Ovary (tissue), 9 donors: Measurements from ENCODE around the gene VPS41. TPM values are rescaled to one million over a fixed set of nuclear protein-coding genes. Genes with fewer than 3 reads are reported as not detected.

Experiments
- DNase-seq, 5 donors: peaks; one replicate each; pipeline ENCODE4 v3.0.0-alpha.2; 2019 to 2020
- H3K27ac ChIP-seq, 2 donors: fragments of 200-600 bp; one replicate each; pipeline versions ENCODE4 v1.5.1 to v1.8.0; 2019 to 2022
- H3K27me3 ChIP-seq: fragments of 200-600 bp; one replicate; pipeline ENCODE4 v1.8.0; 2022
- H3K36me3 ChIP-seq: fragments of 200-600 bp; sonication (generic); one replicate; pipeline ENCODE4 v1.5.1; 2019
- H3K4me1 ChIP-seq: one replicate; pipeline ENCODE4 v1.8.1; 2013; ENCODE audit warnings: mild to moderate bottlenecking, moderate library complexity; ENCODE audit not compliant: insufficient read depth
- H3K4me3 ChIP-seq: fragments of 200-600 bp; sonication (generic); one replicate; pipeline ENCODE4 v1.5.1; 2017
- H3K9me3 ChIP-seq, 2 donors: fragments of 200-600 bp in 1 of 2; sonication (generic) in 1 of 2; one replicate each; pipeline versions ENCODE4 v1.5.1 to v1.8.1; 2013 to 2019; ENCODE audit warnings: mild to moderate bottlenecking in 1 of 2, moderate library complexity in 1 of 2
- CTCF ChIP-seq, 3 donors: fragments of 450-650 bp in 2 of 3; fragments of 200-600 bp in 1 of 3; IDR thresholded peaks; one replicate each; pipeline versions ENCODE4 v1.5.1 to v1.8.0; 2016 to 2022; ENCODE audit warnings: antibody characterized with exemption in 3 of 3, mild to moderate bottlenecking in 1 of 3
- EP300 ChIP-seq: sonication (generic); formaldehyde crosslinking; IDR thresholded peaks from one replicate; pipeline ENCODE4 v1.6.1; 2017; ENCODE audit warnings: antibody characterized with exemption
- POLR2A ChIP-seq: fragments of 450-650 bp; IDR thresholded peaks from one replicate; pipeline ENCODE4 v1.6.1; 2017; ENCODE audit warnings: antibody characterized with exemption, mild to moderate bottlenecking, moderate library complexity
- WGBS, 3 donors: extraction: QIAGEN DNeasy Blood & Tissue Kit in 1 of 3; methylation state at CpG; one replicate each; pipeline versions ENCODE4 v1.1.5 to v1.1.7; 2013 to 2017; 5-methylcytosine and 5-hydroxymethylcytosine counted together
- intact Hi-C, 4 donors: fragments of 100-400 bp; cut with DNase I; formaldehyde crosslinking; loops; one replicate each; pipeline versions ENCODE4 v1.11.0 to v1.15.1; 2022 to 2023
- polyA plus RNA-seq, 2 donors: library from polyadenylated mRNA; stranded (reverse); fragments of 200-250 nt in 1 of 2; fragments of 350-450 nt in 1 of 2; fragmentation: Illumina TruSeq in 1 of 2; extraction: RNeasy Lipid Tissue Mini Kit (QIAGEN cat#74804) in 1 of 2; gene quantifications; one replicate each; pipeline ENCODE4 v1.2.3, GENCODE V29; 2013 to 2014
- total RNA-seq, 7 donors: library from RNA; depleted of rRNA in 2 of 7; stranded (reverse); fragments of >200 nt in 2 of 7; fragmentation: NEBNext Ultra II Directional in 3 of 7; extraction: Animal tissue kit (Norgen Biotek cat#: 25700) in 3 of 7; gene quantifications; one replicate each; pipeline versions ENCODE4 v1.1.0 to v1.2.4, GENCODE V29; 2016 to 2023
- donor health status: DM: no; HTN: no; CAD: no; lungs with moderate emphysema.
- donor health status: DM: no; HTN: no; CAD: no.
- donor health status: Bipolar disorder and iron deficiency.
- donor health status: DM: yes; HTN: yes; CAD: no.
- donor health status: DM: no; HTN: no; CAD: no.
- donor health status: DM: yes; HTN: yes; CAD: no.

VPS41 gene
- total and polyA plus RNA-seq, 9 donors, result 17.3 to 77.0 (median 57.2) TPM

GRCh38 chr7:38934051-38934450 lies 25.1 kb upstream of the VPS41 start:
- 89 to 94% (median 94%) methylated on average over 3 of the region's 3 CpGs for WGBS, 3 donors

DNA sequence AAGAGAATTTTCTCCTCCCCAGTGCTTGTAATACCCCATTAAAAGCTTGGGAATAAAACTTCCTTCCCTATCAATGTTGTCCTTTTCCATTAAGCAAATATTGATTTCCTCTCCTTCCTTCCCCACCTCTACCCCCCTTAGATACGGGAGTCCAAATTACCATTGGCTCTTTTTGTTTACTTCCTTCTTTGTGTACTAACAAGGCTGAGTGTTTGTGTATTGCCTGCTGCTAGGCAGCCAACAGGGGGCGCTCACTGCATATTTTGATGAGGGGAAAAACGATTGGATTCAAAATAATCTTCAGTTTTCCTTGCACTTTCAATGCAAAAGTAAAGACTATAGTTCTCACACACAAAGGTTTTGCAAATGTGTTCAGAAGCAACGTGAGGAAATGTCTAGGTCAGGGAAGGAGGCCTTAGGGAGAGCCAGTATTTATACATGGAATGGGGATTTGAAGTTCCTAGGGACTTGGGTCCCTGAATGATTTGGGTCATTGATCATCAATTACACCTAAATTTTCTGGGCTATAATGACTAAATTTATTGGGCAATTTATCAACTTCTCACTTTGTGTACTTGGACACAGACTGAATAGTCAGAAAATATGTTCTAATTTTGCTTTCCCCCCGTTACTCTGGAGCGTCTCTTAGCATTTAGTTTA lies 23.6 kb upstream of the VPS41 start:
- intact Hi-C loops, result loop anchor here in 1 of 4 donors (10.0 kb wide), 1 partner anchor 532 kb away; no protein-coding TSS in a partner anchor
- Histone ChIP-seq H3K27me3 (no peaks in the 10 kb centered on the region), H3K27ac (no peak overlapping the region), H3K9me3 (no peaks in the 10 kb centered on the region), H3K4me3 (no peak overlapping the region), H3K36me3 (no peaks in the 10 kb centered on the region), H3K4me1 (no peaks in the 10 kb centered on the region)
- peak; percentile 55 to 75 (median 59) for DNase-seq
- 14 to 28% (median 19%) methylated on average over 6 of the region's 6 CpGs for WGBS, 3 donors
- peak; percentile 27 to 62 (median 39) for TF ChIP-seq CTCF (IDR thresholded peaks at IDR 0.05)
- no peak for TF ChIP-seq EP300

More at GRCh38 chr7:38934051-38934450, 25.1 kb upstream of the VPS41 start:
- Histone ChIP-seq H3K27ac (no peak overlapping the region), H3K36me3 (no peaks in the 10 kb centered on the region), H3K4me3 (no peak overlapping the region), H3K27me3 (no peaks in the 10 kb centered on the region), H3K4me1 (no peaks in the 10 kb centered on the region), H3K9me3 (no peaks in the 10 kb centered on the region)
- intact Hi-C loops, result loop anchor here in 1 of 4 donors (10.0 kb wide), 1 partner anchor 531 kb away; no protein-coding TSS in a partner anchor
- TF ChIP-seq POLR2A, result no peak
- TF ChIP-seq EP300, result no peak
- TF ChIP-seq CTCF (IDR thresholded peaks at IDR 0.05), result no peak
- no peak for DNase-seq

GRCh38 chr7:38929460-38930171 lies 20.6 kb upstream of the VPS41 start:
- no peak overlapping the region for H3K4me3 ChIP-seq
- H3K27ac ChIP-seq, result no peak overlapping the region
- no peaks in the 10 kb centered on the region for H3K4me1 ChIP-seq
- no peaks in the 10 kb centered on the region for H3K9me3 ChIP-seq
- H3K27me3 ChIP-seq, result no peaks in the 10 kb centered on the region
- 81 to 83% (median 82%) methylated on average over 7 of the region's 7 CpGs for WGBS, 3 donors
- DNase-seq, result no peak
- no peak for TF ChIP-seq POLR2A
- no peak for TF ChIP-seq CTCF (IDR thresholded peaks at IDR 0.05)
- no peak for TF ChIP-seq EP300
- intact Hi-C loops, result loop anchor here in 1 of 4 donors (10.0 kb wide), 1 partner anchor 535 kb away; no protein-coding TSS in a partner anchor
- H3K36me3 ChIP-seq, result no peaks in the 10 kb centered on the region

DNA sequence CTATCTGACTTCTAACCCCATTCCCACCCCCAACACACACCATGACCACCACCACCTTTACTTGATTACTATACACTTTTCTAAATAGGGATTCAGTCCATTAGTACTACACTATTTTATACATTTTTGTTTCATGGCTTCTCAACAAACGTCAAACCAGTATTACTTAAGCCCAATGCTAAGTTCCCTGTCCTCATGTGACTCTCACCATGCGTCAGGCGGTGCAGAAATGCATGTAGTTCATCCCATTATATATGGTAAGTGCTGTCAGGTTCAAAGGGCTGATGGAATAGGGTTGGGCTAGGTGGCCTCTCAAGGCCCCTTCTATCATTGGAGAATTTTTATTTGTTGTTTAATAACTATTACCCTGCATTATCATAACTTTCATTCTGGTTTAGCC lies 19.5 kb upstream of the VPS41 start:
- Histone ChIP-seq H3K4me3 (no peak overlapping the region), H3K27ac (no peak overlapping the region), H3K27me3 (no peaks in the 10 kb centered on the region), H3K9me3 (no peaks in the 10 kb centered on the region), H3K4me1 (no peaks in the 10 kb centered on the region), H3K36me3 (no peaks in the 10 kb centered on the region)
- intact Hi-C loops, result no loop called here
- TF ChIP-seq CTCF (IDR thresholded peaks at IDR 0.05) (no peak), EP300 (no peak), POLR2A (no peak)
- DNase-seq, result no peak
- WGBS, 3 donors, result 93 to 98% (median 93%) methylated on average over 3 of the region's 3 CpGs
